Sigmoid colon (tissue), 7 donors: ENCODE data around the gene RFC2. TPM values are rescaled to one million over a fixed set of nuclear protein-coding genes. Genes with fewer than 3 reads are reported as not detected.

Source experiments
- DNase-seq: peaks from one replicate; pipeline ENCODE4 v3.0.0-alpha.2; 2019
- H3K27ac ChIP-seq, 4 donors: fragments of 200-600 bp; sonication (generic); one replicate each; pipeline ENCODE4 v1.5.1; 2016 to 2019; ENCODE audit warnings: mild to moderate bottlenecking in 1 of 4
- H3K27me3 ChIP-seq, 3 donors: fragments of 200-600 bp; sonication (generic); one replicate each; pipeline ENCODE4 v1.5.1; 2019; ENCODE audit warnings: mild to moderate bottlenecking in 1 of 3
- H3K36me3 ChIP-seq, 4 donors: fragments of 200-600 bp; sonication (generic); one replicate each; pipeline ENCODE4 v1.5.1; 2016 to 2019
- H3K4me1 ChIP-seq, 4 donors: fragments of 200-600 bp; sonication (generic); one replicate each; pipeline ENCODE4 v1.5.1; 2017 to 2019
- H3K4me3 ChIP-seq, 4 donors: fragments of 200-600 bp; sonication (generic); one replicate each; pipeline ENCODE4 v1.5.1; 2017 to 2019; ENCODE audit warnings: mild to moderate bottlenecking in 2 of 4, moderate library complexity in 1 of 4
- H3K9me3 ChIP-seq, 4 donors: fragments of 200-600 bp in 3 of 4; sonication (generic) in 3 of 4; one replicate each; pipeline versions ENCODE4 v1.5.1 to v1.6.1; 2013 to 2019
- EP300 ChIP-seq, 4 donors: sonication (generic); formaldehyde crosslinking; IDR thresholded peaks; one replicate each; pipeline ENCODE4 v1.6.1; 2017; ENCODE audit warnings: antibody characterized with exemption in 4 of 4
- POLR2A ChIP-seq, 2 donors: fragments of 450-650 bp; IDR thresholded peaks; one replicate each; pipeline ENCODE4 v1.6.1; 2016; ENCODE audit warnings: antibody characterized with exemption in 2 of 2, mild to moderate bottlenecking in 2 of 2, moderate library complexity in 2 of 2
- POLR2AphosphoS5 ChIP-seq, 4 donors: sonication (generic); formaldehyde crosslinking; IDR thresholded peaks; one replicate each; pipeline ENCODE4 v1.6.1; 2017; ENCODE audit warnings: antibody characterized with exemption in 4 of 4
- WGBS, 2 donors: extraction: QIAGEN DNeasy Blood & Tissue Kit; methylation state at CpG; one replicate each; pipeline ENCODE4 v1.1.7; 2013; 5-methylcytosine and 5-hydroxymethylcytosine counted together
- intact Hi-C: fragments of 100-400 bp; cut with DNase I; formaldehyde crosslinking; loops from one replicate; pipeline ENCODE4 v1.15.1; 2023
- polyA plus RNA-seq, 3 donors: library from polyadenylated mRNA; stranded (reverse); fragments of 200-250 nt; gene quantifications; one replicate each; pipeline ENCODE4 v1.2.3, GENCODE V29; 2013
- total RNA-seq, 4 donors: library from RNA; depleted of rRNA; stranded (reverse); fragments of >200 nt; gene quantifications; one replicate each; pipeline ENCODE4 v1.1.0, GENCODE V29; 2016
- TF ChIP-seq, protein P1 (sequence below), 4 experiments: fragments of 450-650 bp in 3 of 4; fragments of 200-600 bp in 1 of 4; IDR thresholded peaks; one replicate each; pipeline ENCODE4 v1.5.1; 2016 to 2019; ENCODE audit warnings: antibody characterized with exemption in 4 of 4, mild to moderate bottlenecking in 3 of 4, moderate library complexity in 2 of 4
- donor health status: healthy with polysubstance abuse.
- donor health status: Bipolar disorder and iron deficiency.
- donor health status: healthy.

Gene RFC2
- total and polyA plus RNA-seq, 7 donors = 3.3 to 30.0 (median 17.8) TPM

DNA sequence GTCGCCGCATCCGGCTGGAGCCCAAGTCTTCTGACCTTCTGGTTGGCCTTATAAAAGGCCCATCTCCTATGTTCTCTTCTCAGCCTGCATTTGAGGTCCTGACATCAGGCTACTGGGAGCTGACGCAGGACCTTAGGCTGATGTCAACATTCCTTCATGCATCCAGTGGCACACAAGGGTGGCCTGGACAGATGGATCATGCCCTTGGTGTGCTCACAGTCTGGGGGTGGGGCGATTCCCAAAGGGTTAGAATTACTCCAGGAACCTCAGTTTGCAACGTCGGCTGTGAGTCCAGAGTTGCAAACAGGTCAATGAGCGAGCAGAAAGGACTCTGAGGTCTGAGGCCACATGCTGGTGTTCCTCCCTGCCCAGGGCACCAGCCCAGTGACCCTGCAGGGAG is 26.8 kb upstream of the RFC2 start:
- H3K27ac ChIP-seq = peak overlapping the region in 1 of 4 donors; percentile 80
- WGBS, 2 donors = 92 to 93% methylated on average over 8 of the region's 8 CpGs

DNA sequence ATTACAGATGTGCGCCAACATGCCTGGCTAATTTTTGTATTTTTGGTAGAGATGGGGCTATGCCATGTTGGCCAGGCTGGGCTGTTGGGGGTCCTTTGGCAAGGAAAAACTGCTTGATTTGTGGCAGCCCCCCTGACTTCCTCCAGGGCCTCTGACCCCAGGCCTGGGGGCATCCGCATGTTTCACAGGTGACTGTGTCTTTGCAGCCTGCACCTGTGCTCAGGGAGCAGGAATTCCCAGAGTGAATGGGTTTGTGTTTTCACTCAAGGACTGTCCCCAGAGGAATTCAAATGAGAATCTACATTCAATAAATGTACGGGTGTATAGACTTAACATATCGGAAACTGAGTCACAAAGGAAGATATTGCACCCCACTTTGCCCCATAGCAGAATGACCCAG is 23.4 kb upstream of the RFC2 start:
- no peaks in the 10 kb centered on the region for H3K36me3 ChIP-seq
- intact Hi-C loops = no loop called here
- WGBS, 2 donors = 95 to 97% methylated on average over 4 of the region's 4 CpGs
- H3K4me3 ChIP-seq = no peak overlapping the region
- no peaks in the 10 kb centered on the region for H3K27me3 ChIP-seq
- no peaks in the 10 kb centered on the region for H3K9me3 ChIP-seq
- H3K27ac ChIP-seq = no peak overlapping the region
- TF ChIP-seq, protein P1, sequence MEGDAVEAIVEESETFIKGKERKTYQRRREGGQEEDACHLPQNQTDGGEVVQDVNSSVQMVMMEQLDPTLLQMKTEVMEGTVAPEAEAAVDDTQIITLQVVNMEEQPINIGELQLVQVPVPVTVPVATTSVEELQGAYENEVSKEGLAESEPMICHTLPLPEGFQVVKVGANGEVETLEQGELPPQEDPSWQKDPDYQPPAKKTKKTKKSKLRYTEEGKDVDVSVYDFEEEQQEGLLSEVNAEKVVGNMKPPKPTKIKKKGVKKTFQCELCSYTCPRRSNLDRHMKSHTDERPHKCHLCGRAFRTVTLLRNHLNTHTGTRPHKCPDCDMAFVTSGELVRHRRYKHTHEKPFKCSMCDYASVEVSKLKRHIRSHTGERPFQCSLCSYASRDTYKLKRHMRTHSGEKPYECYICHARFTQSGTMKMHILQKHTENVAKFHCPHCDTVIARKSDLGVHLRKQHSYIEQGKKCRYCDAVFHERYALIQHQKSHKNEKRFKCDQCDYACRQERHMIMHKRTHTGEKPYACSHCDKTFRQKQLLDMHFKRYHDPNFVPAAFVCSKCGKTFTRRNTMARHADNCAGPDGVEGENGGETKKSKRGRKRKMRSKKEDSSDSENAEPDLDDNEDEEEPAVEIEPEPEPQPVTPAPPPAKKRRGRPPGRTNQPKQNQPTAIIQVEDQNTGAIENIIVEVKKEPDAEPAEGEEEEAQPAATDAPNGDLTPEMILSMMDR (IDR thresholded peaks at IDR 0.05) = no peak
- TF ChIP-seq EP300 (IDR thresholded peaks at IDR 0.05) = no peak
- TF ChIP-seq POLR2A (IDR thresholded peaks at IDR 0.05) = no peak
- TF ChIP-seq POLR2AphosphoS5 (IDR thresholded peaks at IDR 0.05) = no peak
- DNase-seq = no peak
- H3K4me1 ChIP-seq = peaks cover 0 to 21% (median 16%) of the 10 kb centered on the region in 4 donors

More for the DNA sequence above, 26.8 kb upstream of the RFC2 start:
- peaks cover 0 to 16% (median 14%) of the 10 kb centered on the region in 4 donors for H3K4me1 ChIP-seq
- H3K36me3 ChIP-seq = no peaks in the 10 kb centered on the region
- intact Hi-C loops = no loop called here
- no peaks in the 10 kb centered on the region for H3K27me3 ChIP-seq
- DNase-seq = no peak
- no peaks in the 10 kb centered on the region for H3K9me3 ChIP-seq
- no peak overlapping the region for H3K4me3 ChIP-seq
- TF ChIP-seq POLR2A (IDR thresholded peaks at IDR 0.05) = no peak
- no peak for TF ChIP-seq EP300 (IDR thresholded peaks at IDR 0.05)
- no peak for TF ChIP-seq POLR2AphosphoS5 (IDR thresholded peaks at IDR 0.05)

DNA sequence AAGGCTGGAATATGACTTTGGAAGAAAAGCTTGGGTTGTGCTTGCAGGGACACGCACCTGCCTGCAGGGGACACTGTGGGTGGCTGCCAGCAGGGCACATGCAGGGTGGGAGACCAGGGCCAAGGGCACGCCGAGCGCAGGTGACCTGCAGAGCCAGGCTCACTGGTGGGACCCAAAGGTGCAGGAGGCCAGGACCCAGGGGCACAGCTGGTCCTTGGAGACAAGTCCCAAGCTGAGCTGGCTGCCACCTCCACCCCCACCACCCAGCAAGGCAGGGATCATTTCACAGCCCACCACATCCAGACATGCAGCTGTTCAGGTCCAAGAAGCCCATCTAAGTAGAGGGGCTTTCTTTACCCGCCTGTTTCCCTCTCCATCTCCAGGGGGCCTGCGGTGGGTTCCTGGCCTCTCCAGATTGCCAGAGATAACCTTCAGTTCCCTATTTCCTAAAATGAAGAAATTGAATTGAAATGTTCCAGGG is 21.2 kb upstream of the RFC2 start:
- DNase-seq = no peak
- 44 to 63% methylated on average over 6 of the region's 6 CpGs for WGBS, 2 donors
- TF ChIP-seq EP300 (IDR thresholded peaks at IDR 0.05) = no peak
- TF ChIP-seq, protein P1 (IDR thresholded peaks at IDR 0.05) = peak in 2 of 4 experiments; percentile 20 to 21
- Histone ChIP-seq H3K4me3 (no peak overlapping the region), H3K9me3 (no peaks in the 10 kb centered on the region), H3K36me3 (no peaks in the 10 kb centered on the region), H3K27me3 (no peaks in the 10 kb centered on the region), H3K27ac (no peak overlapping the region), H3K4me1 (peaks cover 0 to 24% (median 19%) of the 10 kb centered on the region in 4 donors)
- intact Hi-C loops = no loop called here

DNA sequence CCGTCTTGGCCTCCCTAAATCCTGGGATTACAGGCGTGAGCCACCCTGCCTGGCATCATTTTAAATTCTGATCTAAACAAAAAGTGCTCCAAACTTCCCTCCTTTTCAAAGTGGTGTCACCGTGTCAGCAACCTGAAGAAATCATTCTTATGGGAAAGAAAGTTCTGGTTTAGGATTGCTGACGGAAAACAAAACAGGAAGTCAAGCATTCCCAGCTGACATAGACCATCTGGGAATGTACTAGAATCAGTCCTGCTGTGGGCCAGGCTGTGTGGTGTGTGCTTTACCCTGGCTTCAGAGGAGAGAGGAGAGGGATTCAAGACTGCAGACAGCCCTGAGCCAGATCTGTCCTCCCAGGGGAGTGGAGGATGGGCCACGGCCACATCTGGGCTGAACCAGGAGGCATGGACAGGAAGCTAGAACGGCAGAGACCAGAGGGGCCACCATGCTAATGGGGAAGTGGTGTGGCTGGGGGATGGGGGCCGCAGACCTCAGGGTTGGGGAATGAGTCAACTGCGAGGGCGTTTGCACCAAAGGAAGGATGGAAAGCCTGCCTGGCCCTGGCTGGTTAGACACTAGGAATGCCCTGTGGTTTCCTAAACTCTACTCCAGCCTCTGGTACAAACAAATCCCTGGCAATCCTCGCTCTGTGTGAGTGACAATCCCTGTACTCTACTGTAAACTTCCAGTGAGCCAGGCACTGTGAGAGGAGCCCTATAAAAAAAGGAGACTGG is 18.3 kb upstream of the RFC2 start:
- peaks cover 0 to 19% (median 6%) of the 10 kb centered on the region in 4 donors for H3K4me1 ChIP-seq
- no peaks in the 10 kb centered on the region for H3K9me3 ChIP-seq
- peak; percentile 90 for DNase-seq
- intact Hi-C loops = no loop called here
- peak overlapping the region; percentile 65 to 76 (median 68) for H3K27ac ChIP-seq
- no peak overlapping the region for H3K4me3 ChIP-seq
- peak in 1 of 2 donors; percentile 4 for TF ChIP-seq POLR2A (IDR thresholded peaks at IDR 0.05)
- peak; percentile 21 to 65 (median 62) for TF ChIP-seq POLR2AphosphoS5 (IDR thresholded peaks at IDR 0.05)
- peak in 1 of 4 donors; percentile 1 for TF ChIP-seq EP300 (IDR thresholded peaks at IDR 0.05)
- TF ChIP-seq, protein P1 (IDR thresholded peaks at IDR 0.05) = no peak
- no peaks in the 10 kb centered on the region for H3K36me3 ChIP-seq
- WGBS, 2 donors = 36 to 70% methylated on average over 10 of the region's 10 CpGs
- H3K27me3 ChIP-seq = no peaks in the 10 kb centered on the region

DNA sequence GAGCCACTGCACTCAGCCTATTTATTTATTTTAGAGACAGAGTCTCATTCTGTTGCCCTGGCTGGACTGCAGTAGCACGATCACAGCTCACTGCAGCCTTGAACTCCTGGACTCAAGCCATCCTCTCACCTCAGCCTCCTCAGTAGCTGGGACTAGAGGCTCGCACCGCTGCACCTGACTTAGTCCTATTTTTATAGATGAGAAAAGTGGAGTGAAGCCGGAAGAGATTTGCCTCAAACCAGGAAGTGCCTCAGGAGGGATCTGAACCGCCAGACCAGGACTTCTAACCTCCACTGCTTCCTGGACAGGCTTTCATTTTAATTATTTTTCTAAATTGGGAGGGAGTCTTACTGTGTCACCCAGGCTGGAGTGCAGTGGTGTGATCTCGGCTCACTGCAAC is 17.5 kb upstream of the RFC2 start:
- no peak for DNase-seq
- 23 to 29% methylated on average over 6 of the region's 6 CpGs for WGBS, 2 donors
- no peaks in the 10 kb centered on the region for H3K27me3 ChIP-seq

More for the DNA sequence above, 17.5 kb upstream of the RFC2 start:
- Histone ChIP-seq H3K4me1 (peaks cover 0 to 19% (median 6%) of the 10 kb centered on the region in 4 donors), H3K36me3 (no peaks in the 10 kb centered on the region), H3K27ac (peak overlapping the region; percentile 65 to 76 (median 68)), H3K4me3 (no peak overlapping the region), H3K9me3 (no peaks in the 10 kb centered on the region)
- intact Hi-C loops = loop anchor here (2.0 kb wide), 1 partner anchor 17 kb away; the partner anchor contains the start of gene CLIP2
- TF ChIP-seq EP300 (IDR thresholded peaks at IDR 0.05) = no peak
- TF ChIP-seq, protein P1 (IDR thresholded peaks at IDR 0.05) = no peak
